ENCODE data around the gene SYCP2.

SYCP2 gene

GRCh38 chr20:59821201-59821600 is 112.2 kb downstream of the SYCP2 start:
- DNase-seq (ENCODE audit: low read depth) = no peak

- no peak for DNase-seq (ENCODE audit: low read depth)
These were observed 113.0 kb downstream of the SYCP2 start for GRCh38 chr20:59820204-59821041.

- no peak for DNase-seq (ENCODE audit: low read depth)
These were observed 113.8 kb downstream of the SYCP2 start for GRCh38 chr20:59819496-59820203.

- DNase-seq (ENCODE audit: low read depth) = no peak
These were observed 114.5 kb downstream of the SYCP2 start for GRCh38 chr20:59818911-59819310.

DNA sequence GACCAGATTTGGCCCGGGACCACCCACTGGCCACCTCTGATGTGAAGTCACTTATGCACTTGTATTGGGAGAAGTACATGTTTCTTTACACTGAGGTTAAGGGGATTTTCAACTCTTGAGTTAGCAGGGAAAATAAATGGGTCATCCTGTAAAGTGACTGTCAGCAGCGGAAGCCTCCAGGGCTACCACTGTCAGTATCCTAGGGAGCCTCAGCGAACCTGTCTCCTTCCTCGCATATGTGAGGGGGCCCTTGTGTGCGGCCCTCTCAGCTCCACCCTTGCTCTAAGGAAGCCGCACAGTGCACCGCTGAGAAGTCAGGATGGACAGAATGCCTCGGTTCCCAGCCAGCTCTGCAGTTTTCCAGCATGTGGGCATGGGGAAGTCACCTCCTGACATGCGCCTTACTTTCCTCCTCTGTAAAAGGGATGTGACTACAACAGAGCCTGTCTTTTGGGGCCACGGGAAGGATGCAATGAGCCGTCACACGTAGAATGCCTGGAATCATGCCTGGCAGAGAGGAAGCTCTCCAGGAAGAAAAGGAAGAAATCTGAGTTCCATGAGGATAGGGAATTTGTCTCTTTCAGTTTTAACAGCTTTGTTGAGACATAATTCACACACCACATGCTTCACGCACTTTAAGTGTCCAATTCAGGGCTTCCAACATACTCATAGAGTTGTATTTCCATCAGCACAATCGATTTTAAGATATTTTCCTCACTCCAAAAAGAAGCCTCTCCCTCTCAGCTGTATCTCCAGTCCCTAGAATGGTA is 115.4 kb downstream of the SYCP2 start:
- DNase-seq (ENCODE audit: low read depth) = no peak

DNA sequence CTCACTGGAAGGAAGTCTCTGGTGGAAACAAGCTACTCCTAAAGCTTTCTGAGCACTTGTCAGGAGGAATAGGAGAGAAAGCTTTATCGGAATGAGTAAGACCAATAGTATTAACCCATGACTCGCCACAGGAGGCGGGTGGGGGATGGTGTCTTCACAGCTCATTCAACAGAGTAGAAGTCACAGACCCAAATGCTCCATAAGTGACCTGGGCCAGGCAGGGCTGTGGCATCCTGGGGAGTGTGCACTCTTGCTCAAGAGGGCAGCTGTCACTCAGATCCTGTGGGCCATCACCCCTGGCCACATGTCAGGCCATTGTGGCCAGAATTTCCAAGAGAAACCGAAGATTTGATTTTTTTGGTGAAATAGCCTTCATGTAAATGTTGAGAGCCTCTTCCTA is 116.0 kb downstream of the SYCP2 start:
- DNase-seq (ENCODE audit: low read depth) = no peak

- no peak for DNase-seq (ENCODE audit: low read depth)
These were observed 117.2 kb downstream of the SYCP2 start for GRCh38 chr20:59816146-59816738.

DNA sequence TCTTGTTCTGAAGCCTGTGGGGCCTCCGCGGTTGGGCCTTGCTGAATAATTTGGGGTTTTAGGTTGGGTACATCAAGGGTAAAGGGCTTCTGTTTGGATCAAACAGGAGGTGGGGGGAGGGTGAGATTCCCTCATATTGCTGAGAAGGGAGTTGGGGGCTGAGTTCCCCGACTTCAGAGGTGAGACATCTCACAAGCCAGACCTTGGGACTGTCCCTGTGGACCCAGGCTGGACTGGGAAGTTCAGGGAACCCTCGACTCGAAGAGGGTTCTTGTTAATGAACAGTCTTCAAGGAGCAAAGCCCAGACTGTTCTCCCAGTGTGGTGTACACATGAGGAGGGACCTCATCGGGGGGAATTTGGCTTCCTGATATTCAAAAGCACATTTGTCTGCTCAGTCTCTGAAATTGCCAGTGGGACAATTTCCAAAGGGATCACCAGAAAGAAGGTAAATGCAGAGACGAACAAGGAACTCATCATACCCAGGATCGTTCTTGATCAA is 118.5 kb downstream of the SYCP2 start:
- no peak for DNase-seq (ENCODE audit: low read depth)

DNA sequence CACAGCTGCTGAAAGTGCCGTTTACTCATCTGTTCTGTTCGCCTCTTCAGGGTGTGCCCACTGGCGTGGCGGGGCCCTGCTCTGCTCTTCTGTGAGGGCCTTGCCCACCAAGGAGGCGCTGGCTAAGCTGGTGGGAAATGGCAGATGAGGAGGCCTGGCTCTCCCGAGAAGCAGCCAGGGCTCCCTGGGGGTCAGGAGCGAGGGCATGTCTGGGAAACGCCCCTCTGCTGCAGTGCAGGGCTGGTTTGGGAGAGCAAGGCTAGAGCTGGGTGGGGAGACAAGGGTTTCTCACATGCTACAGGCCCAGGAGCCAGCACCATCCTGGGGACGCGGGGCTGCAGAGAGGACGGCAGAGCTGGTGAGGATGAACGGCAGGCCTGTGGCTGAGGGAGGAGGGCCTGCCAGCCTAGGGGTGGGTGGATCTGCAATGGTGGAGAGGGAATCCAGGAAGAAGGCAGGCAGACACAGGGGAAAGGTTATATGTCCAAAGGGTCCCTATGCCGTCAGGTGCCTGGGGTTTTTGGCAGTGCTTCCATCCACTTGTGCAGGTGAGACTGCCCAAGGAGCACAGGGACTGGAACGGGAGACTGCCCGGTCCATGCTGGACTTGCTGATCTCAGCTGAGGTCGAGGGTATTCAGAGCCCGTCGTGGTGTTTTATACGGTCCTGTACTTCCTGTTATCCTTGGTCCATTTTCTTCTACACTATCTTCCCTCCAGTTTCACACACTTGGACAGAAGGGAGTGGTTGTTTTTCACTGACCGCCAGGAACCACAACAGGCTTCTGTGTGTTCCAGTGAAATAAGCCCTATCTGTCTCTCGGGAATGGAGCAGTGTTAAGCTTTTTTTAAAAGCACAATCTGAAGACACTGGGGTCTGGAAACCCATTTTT is 119.2 kb downstream of the SYCP2 start:
- no peak for DNase-seq (ENCODE audit: low read depth)

Measured in T-helper 22 cell (primary cell).